GM10266 (cell line): ENCODE measurements around the gene ADGRL2.

ENCODE experiments used
- DNase-seq: peaks from one replicate; pipeline ENCODE4 v3.0.0; 2012; ENCODE audit errors: extremely low spot score
- TF ChIP-seq, protein P1 (sequence below): IDR thresholded peaks from 2 replicates; pipeline ENCODE4 v1.5.1; 2012; ENCODE audit warnings: mild to moderate bottlenecking, low read depth; ENCODE audit not compliant: control insufficient read depth, insufficient read depth; ENCODE audit errors: missing control alignments

ADGRL2 gene

DNA sequence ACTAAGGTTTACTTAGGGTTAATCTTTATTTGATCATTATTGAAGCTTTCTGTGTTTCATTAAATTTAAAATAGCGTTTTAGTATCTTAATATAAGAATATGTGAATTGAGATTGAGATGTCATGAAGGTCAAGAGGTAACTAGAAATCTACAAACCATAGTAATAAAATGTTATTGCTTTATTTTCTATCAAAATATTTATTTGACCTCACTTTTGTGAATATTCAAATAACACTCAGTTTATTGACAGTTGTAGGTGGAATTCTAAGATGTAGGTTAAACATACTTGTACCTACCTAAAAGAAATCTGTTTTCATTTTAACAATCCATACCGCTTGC is 5.7 kb downstream of the ADGRL2 start:
- no peak for DNase-seq
- TF ChIP-seq, protein P1, sequence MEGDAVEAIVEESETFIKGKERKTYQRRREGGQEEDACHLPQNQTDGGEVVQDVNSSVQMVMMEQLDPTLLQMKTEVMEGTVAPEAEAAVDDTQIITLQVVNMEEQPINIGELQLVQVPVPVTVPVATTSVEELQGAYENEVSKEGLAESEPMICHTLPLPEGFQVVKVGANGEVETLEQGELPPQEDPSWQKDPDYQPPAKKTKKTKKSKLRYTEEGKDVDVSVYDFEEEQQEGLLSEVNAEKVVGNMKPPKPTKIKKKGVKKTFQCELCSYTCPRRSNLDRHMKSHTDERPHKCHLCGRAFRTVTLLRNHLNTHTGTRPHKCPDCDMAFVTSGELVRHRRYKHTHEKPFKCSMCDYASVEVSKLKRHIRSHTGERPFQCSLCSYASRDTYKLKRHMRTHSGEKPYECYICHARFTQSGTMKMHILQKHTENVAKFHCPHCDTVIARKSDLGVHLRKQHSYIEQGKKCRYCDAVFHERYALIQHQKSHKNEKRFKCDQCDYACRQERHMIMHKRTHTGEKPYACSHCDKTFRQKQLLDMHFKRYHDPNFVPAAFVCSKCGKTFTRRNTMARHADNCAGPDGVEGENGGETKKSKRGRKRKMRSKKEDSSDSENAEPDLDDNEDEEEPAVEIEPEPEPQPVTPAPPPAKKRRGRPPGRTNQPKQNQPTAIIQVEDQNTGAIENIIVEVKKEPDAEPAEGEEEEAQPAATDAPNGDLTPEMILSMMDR, result no peak

DNA sequence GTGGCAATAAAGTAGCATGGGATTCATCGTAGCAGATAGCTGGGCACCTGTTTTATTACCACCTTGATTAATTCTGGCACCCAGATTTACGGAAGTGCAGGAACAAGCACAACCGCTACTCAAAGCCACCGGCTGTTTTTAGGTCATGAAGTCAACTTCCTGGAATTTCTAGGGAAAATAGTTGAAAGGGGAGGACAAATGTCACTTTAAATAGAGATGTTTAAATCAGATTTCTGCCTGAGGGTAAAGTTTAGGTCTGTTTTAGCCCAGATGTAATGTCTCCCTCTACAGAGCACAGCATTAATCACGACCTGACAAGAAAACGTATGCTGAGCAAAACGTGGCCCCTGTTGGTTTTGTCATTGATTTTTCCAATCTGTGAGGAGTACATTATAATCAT is 8.0 kb downstream of the ADGRL2 start:
- DNase-seq, result no peak
- TF ChIP-seq, protein P1, result peak; percentile 2

- TF ChIP-seq, protein P1, result no peak
- no peak for DNase-seq
Observed at GRCh38 chr1:81809808-81810207, 9.1 kb downstream of the ADGRL2 start.

DNA sequence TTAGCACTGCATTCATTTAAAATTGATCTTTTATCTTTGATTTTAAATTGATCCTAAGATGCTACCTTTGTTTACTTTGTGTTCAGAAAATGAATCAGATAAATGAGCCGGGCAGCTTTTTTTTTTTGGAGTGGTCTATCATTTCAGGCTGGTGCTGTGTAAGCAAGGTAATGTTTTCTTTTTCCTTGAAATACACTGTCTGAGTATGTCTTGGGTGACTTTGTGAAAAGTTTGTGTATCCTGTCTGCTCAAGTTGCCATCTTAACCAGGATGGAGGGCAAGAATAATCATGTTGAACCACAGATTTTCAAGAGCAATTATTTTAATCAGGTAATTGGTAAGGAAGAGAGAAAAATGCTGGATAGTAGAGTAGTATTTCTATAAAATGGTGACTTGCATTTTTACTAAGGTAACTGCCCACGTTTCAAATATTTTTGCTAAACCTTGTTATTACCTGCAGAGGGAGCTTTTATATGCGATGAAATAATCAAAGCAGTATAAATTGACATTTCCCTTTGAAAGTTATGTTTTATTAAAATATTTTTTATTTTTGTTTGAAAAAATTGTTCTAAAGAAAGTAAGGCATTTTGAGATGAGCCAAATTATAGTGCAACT is 11.1 kb downstream of the ADGRL2 start:
- DNase-seq, result no peak
- TF ChIP-seq, protein P1, result no peak

- TF ChIP-seq, protein P1, result no peak
- no peak for DNase-seq
Observed at GRCh38 chr1:81812712-81813111, 12.0 kb downstream of the ADGRL2 start.

DNA sequence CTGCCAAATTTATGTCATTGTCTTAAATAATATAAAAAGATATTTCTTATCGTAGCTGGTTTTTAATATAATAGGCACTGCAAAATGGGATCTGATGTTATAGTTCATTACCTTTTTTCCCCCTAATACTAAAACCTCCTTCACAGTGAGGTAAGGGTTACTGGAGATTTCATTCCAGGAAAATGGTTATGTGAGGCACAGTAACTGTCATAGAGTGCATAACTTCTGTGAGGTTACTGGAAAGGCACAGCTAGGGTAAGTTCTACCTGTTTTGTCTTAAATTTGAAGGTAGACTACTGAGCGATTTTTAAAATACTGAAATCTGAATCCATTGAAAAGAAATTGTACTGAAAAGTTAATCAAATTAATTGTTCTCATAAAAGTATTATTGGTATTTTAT is 13.0 kb downstream of the ADGRL2 start:
- no peak for DNase-seq
- TF ChIP-seq, protein P1, result no peak

GRCh38 chr1:81819613-81820012 is 18.9 kb downstream of the ADGRL2 start:
- TF ChIP-seq, protein P1, result no peak
- no peak for DNase-seq
